ENCODE data around the gene GOLT1B. TPM values are rescaled to one million over a fixed set of nuclear protein-coding genes. Genes with fewer than 3 reads are reported as not detected.

Gene GOLT1B
- total RNA-seq, 4 donors from 2014 or later, result 14.1 to 70.0 (median 31.4) TPM

DNA sequence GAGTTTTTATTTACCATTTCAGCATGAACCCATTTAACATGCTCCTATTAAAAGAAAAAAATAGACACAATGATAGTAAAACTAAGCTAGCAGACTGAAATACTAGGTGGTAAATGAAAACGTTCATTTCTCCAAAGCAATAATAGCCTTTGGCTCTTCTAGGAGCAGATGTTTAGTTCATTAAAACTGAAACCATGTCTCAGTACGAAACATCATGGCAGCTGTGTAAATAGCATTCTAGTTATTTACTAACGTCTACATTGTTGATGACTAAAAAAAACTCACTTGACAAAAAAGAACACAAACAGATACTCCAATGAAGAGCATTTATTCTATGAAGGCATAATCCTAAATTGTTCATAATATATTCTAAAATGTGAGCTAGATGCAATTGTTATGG is 18.1 kb upstream of the GOLT1B start:
- TF ChIP-seq POLR2A (IDR thresholded peaks at IDR 0.05), result no peak
- TF ChIP-seq, protein P1, sequence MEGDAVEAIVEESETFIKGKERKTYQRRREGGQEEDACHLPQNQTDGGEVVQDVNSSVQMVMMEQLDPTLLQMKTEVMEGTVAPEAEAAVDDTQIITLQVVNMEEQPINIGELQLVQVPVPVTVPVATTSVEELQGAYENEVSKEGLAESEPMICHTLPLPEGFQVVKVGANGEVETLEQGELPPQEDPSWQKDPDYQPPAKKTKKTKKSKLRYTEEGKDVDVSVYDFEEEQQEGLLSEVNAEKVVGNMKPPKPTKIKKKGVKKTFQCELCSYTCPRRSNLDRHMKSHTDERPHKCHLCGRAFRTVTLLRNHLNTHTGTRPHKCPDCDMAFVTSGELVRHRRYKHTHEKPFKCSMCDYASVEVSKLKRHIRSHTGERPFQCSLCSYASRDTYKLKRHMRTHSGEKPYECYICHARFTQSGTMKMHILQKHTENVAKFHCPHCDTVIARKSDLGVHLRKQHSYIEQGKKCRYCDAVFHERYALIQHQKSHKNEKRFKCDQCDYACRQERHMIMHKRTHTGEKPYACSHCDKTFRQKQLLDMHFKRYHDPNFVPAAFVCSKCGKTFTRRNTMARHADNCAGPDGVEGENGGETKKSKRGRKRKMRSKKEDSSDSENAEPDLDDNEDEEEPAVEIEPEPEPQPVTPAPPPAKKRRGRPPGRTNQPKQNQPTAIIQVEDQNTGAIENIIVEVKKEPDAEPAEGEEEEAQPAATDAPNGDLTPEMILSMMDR (IDR thresholded peaks at IDR 0.05), result no peak
- no peaks in the 10 kb centered on the region for H3K27me3 ChIP-seq
- no peak overlapping the region for H3K27ac ChIP-seq
- H3K4me1 ChIP-seq, result no peaks in the 10 kb centered on the region
- no peak overlapping the region for H3K4me3 ChIP-seq
- intact Hi-C loops (cut with DNase I; ENCODE audit: low total_unique reads), result no loop called here
- H3K36me3 ChIP-seq, result no peaks in the 10 kb centered on the region
- no peak for DNase-seq
- no peaks in the 10 kb centered on the region for H3K9me3 ChIP-seq

DNA sequence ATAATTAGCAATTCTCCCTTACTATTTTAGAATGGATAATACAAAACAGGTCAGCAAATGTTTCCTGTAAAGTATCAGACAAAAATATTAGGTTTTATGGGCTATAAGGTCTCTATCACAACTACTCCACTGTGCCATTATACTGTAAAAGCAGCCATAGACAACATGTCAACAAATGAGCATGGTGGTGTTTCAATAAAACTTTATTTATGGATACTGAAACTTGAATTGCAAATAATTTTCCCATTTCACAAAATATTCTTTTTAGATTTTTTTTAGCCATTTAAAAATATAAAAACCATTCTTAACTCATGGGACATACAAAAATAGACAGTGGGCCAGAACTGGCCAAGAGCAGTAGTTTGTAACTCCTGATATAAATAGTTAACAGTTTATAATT is 15.6 kb upstream of the GOLT1B start:
- H3K4me3 ChIP-seq, result no peak overlapping the region
- DNase-seq, result no peak
- H3K4me1 ChIP-seq, result no peaks in the 10 kb centered on the region
- H3K36me3 ChIP-seq, result no peaks in the 10 kb centered on the region
- no peaks in the 10 kb centered on the region for H3K9me3 ChIP-seq
- H3K27ac ChIP-seq, result no peak overlapping the region
- intact Hi-C loops (cut with DNase I; ENCODE audit: low total_unique reads), result no loop called here
- no peaks in the 10 kb centered on the region for H3K27me3 ChIP-seq
- no peak for TF ChIP-seq POLR2A (IDR thresholded peaks at IDR 0.05)
- TF ChIP-seq, protein P1 (IDR thresholded peaks at IDR 0.05), result no peak

DNA sequence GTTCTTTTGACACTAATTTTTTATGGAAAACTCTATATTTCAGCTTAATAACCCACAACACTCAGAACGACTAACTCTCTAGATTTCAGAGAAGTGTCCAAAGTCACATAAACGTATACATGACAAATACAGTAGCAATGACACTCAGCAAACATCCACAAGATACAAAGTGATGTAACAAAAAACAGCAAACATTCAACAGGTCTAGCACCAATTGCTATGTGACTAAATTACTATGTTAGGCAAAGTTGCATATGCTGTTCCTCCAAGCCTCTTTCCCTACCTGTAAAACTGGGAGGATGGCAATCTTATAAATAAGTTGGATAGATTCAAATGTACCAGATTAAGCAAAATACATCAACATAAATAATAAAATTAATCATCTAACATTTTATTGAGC is 1.8 kb upstream of the GOLT1B start:
- intact Hi-C loops (cut with DNase I; ENCODE audit: low total_unique reads), result no loop called here
- no peak for DNase-seq
- no peaks in the 10 kb centered on the region for H3K9me3 ChIP-seq
- peaks cover 6 to 14% of the 10 kb centered on the region in 2 donors for H3K4me1 ChIP-seq
- no peak overlapping the region for H3K27ac ChIP-seq
- H3K4me3 ChIP-seq, result no peak overlapping the region
- TF ChIP-seq POLR2A (IDR thresholded peaks at IDR 0.05), result no peak
- TF ChIP-seq, protein P1 (IDR thresholded peaks at IDR 0.05), result no peak
- H3K36me3 ChIP-seq, result no peaks in the 10 kb centered on the region
- no peaks in the 10 kb centered on the region for H3K27me3 ChIP-seq

DNA sequence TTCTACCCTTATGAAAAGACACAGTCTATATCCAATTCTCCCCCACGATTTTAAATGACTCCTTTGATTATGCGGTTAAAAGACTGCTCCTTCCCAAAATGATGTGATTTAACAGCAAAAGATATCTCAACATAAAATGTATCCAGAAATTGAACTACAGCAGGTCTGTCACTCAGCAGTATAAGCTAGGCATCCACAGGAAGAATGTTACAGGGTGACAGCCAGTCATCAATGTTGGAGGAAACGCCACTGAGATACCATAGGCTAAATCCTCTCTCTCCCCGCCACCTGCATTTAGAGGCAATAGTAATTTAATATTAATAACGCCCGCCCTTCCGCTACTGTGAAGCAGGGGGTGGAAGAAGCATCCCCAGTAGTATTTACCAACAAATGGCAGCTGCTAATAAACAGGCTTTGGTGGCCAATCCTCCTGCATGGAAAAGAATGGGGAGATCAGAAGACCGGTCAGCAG is 767 bp upstream of the GOLT1B start:
- no peaks in the 10 kb centered on the region for H3K36me3 ChIP-seq
- TF ChIP-seq, protein P1 (IDR thresholded peaks at IDR 0.05), result no peak
- no peak for TF ChIP-seq POLR2A (IDR thresholded peaks at IDR 0.05)
- peak overlapping the region; percentile 79 to 85 for H3K27ac ChIP-seq
- H3K27me3 ChIP-seq, result no peaks in the 10 kb centered on the region
- no peak for DNase-seq
- intact Hi-C loops (cut with DNase I; ENCODE audit: low total_unique reads), result no loop called here
- peak overlapping the region; percentile 87 to 98 for H3K4me3 ChIP-seq
- no peaks in the 10 kb centered on the region for H3K9me3 ChIP-seq
- peaks cover 6 to 14% of the 10 kb centered on the region in 2 donors for H3K4me1 ChIP-seq

DNA sequence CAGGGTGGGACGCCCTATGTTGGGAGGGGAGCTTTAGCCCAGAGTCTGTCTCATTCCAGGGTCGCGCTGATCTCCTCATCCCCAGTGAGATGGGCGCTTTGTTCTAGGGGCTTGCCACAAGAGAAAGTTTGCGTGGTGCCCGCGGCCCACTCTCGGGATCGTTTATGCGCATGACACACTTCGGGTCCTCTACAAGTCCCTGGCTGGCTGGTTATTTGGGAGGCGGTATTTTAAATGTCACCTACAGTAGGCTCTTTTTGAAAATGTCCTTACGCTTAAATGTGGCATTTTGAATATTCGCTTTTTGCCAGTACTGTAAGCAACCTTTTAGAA is 541 bp downstream of the GOLT1B start:
- intact Hi-C loops (cut with DNase I; ENCODE audit: low total_unique reads), result no loop called here
- no peak for TF ChIP-seq POLR2A (IDR thresholded peaks at IDR 0.05)
- no peaks in the 10 kb centered on the region for H3K36me3 ChIP-seq
- peaks cover 6 to 14% of the 10 kb centered on the region in 2 donors for H3K4me1 ChIP-seq
- H3K9me3 ChIP-seq, result no peaks in the 10 kb centered on the region
- no peak for DNase-seq
- H3K4me3 ChIP-seq, result peak overlapping the region; percentile 87 to 98
- H3K27me3 ChIP-seq, result no peaks in the 10 kb centered on the region
- H3K27ac ChIP-seq, result peak overlapping the region; percentile 85 to 89

DNA sequence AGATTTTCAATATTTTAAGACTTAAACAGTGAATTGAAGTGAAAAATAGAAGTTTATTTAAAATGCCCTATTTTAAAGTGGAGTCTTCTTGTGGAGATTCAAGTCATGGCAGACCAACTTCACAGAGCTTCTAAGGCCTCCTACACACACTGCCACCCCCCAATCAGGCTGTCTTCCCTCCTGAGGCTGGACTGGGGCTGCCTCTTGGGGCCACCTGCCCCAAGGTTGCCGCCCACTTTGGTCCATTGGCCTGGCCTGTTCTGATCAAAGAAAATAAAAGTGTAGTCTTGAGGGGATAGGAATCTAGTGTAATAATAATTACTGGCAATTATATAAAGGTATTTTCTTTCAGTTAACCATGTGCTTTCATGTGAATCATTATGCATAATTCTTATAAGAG is 1.3 kb downstream of the GOLT1B start:
- Histone ChIP-seq H3K27me3 (no peaks in the 10 kb centered on the region), H3K9me3 (no peaks in the 10 kb centered on the region), H3K4me1 (peaks cover 6 to 14% of the 10 kb centered on the region in 2 donors), H3K27ac (peak overlapping the region in 1 of 2 donors; percentile 85), H3K36me3 (no peaks in the 10 kb centered on the region), H3K4me3 (peak overlapping the region; percentile 87 to 98)
- no peak for DNase-seq
- intact Hi-C loops (cut with DNase I; ENCODE audit: low total_unique reads), result no loop called here
- no peak for TF ChIP-seq POLR2A (IDR thresholded peaks at IDR 0.05)
- TF ChIP-seq, protein P1 (IDR thresholded peaks at IDR 0.05), result no peak
